ENCODE data around the gene USP8.

DNA sequence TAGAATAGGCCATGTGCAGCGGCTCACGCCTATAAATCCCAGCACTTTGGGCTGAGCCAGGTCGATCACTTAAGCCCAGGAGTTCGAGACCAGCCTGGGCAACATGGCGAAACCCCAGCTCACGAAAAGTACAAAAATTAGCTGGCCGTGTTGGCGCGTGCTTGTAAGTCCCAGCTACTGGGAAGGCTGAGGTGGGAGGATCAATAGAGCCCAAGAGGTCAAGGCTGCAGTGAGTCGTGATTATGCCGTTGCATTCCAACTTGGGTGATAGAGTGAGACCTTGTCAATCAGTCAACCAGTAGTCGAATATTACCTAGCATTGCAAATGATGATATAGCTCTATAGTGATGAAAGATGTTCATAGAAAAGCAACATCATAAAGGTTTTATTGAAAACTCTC, 51.9 kb downstream of the USP8 start:
- TF ChIP-seq, protein P1, sequence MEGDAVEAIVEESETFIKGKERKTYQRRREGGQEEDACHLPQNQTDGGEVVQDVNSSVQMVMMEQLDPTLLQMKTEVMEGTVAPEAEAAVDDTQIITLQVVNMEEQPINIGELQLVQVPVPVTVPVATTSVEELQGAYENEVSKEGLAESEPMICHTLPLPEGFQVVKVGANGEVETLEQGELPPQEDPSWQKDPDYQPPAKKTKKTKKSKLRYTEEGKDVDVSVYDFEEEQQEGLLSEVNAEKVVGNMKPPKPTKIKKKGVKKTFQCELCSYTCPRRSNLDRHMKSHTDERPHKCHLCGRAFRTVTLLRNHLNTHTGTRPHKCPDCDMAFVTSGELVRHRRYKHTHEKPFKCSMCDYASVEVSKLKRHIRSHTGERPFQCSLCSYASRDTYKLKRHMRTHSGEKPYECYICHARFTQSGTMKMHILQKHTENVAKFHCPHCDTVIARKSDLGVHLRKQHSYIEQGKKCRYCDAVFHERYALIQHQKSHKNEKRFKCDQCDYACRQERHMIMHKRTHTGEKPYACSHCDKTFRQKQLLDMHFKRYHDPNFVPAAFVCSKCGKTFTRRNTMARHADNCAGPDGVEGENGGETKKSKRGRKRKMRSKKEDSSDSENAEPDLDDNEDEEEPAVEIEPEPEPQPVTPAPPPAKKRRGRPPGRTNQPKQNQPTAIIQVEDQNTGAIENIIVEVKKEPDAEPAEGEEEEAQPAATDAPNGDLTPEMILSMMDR (conservative IDR thresholded peaks at IDR 0.05; ENCODE audit: low read depth, low read length), result no peak
- TF ChIP-seq RFX5 (IDR thresholded peaks at IDR 0.05; ENCODE audit: low read depth, low read length) (no peak), POLR2A (IDR thresholded peaks at IDR 0.05; ENCODE audit: low read depth, low read length) (no peak), RCOR1 (IDR thresholded peaks at IDR 0.05; ENCODE audit: insufficient replicate concordance, low read length) (no peak), SMC3 (IDR thresholded peaks at IDR 0.05; ENCODE audit: low read depth, low read length) (no peak)
- TF ChIP-seq, protein P2, sequence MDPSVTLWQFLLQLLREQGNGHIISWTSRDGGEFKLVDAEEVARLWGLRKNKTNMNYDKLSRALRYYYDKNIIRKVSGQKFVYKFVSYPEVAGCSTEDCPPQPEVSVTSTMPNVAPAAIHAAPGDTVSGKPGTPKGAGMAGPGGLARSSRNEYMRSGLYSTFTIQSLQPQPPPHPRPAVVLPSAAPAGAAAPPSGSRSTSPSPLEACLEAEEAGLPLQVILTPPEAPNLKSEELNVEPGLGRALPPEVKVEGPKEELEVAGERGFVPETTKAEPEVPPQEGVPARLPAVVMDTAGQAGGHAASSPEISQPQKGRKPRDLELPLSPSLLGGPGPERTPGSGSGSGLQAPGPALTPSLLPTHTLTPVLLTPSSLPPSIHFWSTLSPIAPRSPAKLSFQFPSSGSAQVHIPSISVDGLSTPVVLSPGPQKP (IDR thresholded peaks at IDR 0.05; ENCODE audit: borderline replicate concordance, low read depth, low read length), result no peak
- TF ChIP-seq, protein P3, sequence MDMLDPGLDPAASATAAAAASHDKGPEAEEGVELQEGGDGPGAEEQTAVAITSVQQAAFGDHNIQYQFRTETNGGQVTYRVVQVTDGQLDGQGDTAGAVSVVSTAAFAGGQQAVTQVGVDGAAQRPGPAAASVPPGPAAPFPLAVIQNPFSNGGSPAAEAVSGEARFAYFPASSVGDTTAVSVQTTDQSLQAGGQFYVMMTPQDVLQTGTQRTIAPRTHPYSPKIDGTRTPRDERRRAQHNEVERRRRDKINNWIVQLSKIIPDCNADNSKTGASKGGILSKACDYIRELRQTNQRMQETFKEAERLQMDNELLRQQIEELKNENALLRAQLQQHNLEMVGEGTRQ (IDR thresholded peaks at IDR 0.05; ENCODE audit: low read depth, low read length), result no peak
